DMS 273 (cell line): Measurements from ENCODE around the gene TMEM43.

Experiments
- DNase-seq: peaks from one replicate; lab custom pipeline; 2025; ENCODE audit not compliant: unreplicated experiment; lab: John Stamatoyannopoulos, UW

Gene TMEM43

GRCh38 chr3:14150491-14151230, 25.8 kb downstream of the TMEM43 start:
- DNase-seq: no peak

GRCh38 chr3:14151471-14152083, 26.7 kb downstream of the TMEM43 start:
- no peak for DNase-seq

GRCh38 chr3:14152233-14152962, 27.5 kb downstream of the TMEM43 start:
- DNase-seq: peak; percentile 22

- no peak for DNase-seq
Observed at GRCh38 chr3:14152963-14153355, 28.1 kb downstream of the TMEM43 start.

- DNase-seq: no peak
Observed at GRCh38 chr3:14153663-14154062, 28.8 kb downstream of the TMEM43 start.

GRCh38 chr3:14154276-14154675, 29.4 kb downstream of the TMEM43 start:
- DNase-seq: no peak

GRCh38 chr3:14154895-14155440, 30.1 kb downstream of the TMEM43 start:
- no peak for DNase-seq

- no peak for DNase-seq
Observed at GRCh38 chr3:14156201-14156600, 31.3 kb downstream of the TMEM43 start.

GRCh38 chr3:14156843-14157561, 32.1 kb downstream of the TMEM43 start:
- DNase-seq: no peak

- DNase-seq: no peak
Observed at GRCh38 chr3:14157951-14158350, 33.1 kb downstream of the TMEM43 start.

- DNase-seq: no peak
Observed at GRCh38 chr3:14158370-14158769, 33.5 kb downstream of the TMEM43 start.

GRCh38 chr3:14159426-14159825, 34.6 kb downstream of the TMEM43 start:
- DNase-seq: no peak

GRCh38 chr3:14161282-14161681, 36.4 kb downstream of the TMEM43 start:
- no peak for DNase-seq

- no peak for DNase-seq
Observed at GRCh38 chr3:14162178-14162577, 37.3 kb downstream of the TMEM43 start.

- DNase-seq: no peak
Observed at GRCh38 chr3:14166877-14167603, 42.2 kb downstream of the TMEM43 start.

- DNase-seq: no peak
Observed at GRCh38 chr3:14169435-14169834, 44.6 kb downstream of the TMEM43 start.

GRCh38 chr3:14169871-14170270, 45.0 kb downstream of the TMEM43 start:
- no peak for DNase-seq

- DNase-seq: no peak
Observed at GRCh38 chr3:14170531-14171159, 45.8 kb downstream of the TMEM43 start.

GRCh38 chr3:14172496-14172895, 47.6 kb downstream of the TMEM43 start:
- no peak for DNase-seq

- no peak for DNase-seq
Observed at GRCh38 chr3:14174483-14174882, 49.6 kb downstream of the TMEM43 start.
